NT2/D1 (cell line): ENCODE data around the gene MMAA.
"Not testable (repeated sequence)": the region's sequence is repeated elsewhere in the genome, so short reads cannot be mapped to it uniquely, and the experiment has no call there.

Source experiments
- DNase-seq: peaks from one replicate; pipeline ENCODE4 v3.0.0-alpha.2; 2011; ENCODE audit warnings: low read depth, low spot score
- H3K27me3 ChIP-seq: 2 replicates; pipeline ENCODE4 v1.6.0; 2011; ENCODE audit warnings: mild to moderate bottlenecking; ENCODE audit not compliant: insufficient read length, insufficient read depth
- H3K36me3 ChIP-seq: 2 replicates; pipeline ENCODE4 v1.6.1; 2011; ENCODE audit warnings: mild to moderate bottlenecking, low read length, mixed read lengths; ENCODE audit not compliant: insufficient read depth, insufficient read length
- H3K4me1 ChIP-seq: 2 replicates; pipeline ENCODE4 v1.5.1; 2011; ENCODE audit not compliant: insufficient read depth, insufficient read length
- H3K4me3 ChIP-seq: 2 replicates; pipeline ENCODE4 v1.5.1; 2011; ENCODE audit warnings: low read depth; ENCODE audit not compliant: insufficient read length
- H3K9ac ChIP-seq: 2 replicates; pipeline ENCODE4 v1.6.0; 2011; ENCODE audit warnings: low read depth; ENCODE audit not compliant: insufficient read length
- H3K9me3 ChIP-seq: 2 replicates; pipeline ENCODE4 v1.5.1; 2011; ENCODE audit warnings: mild to moderate bottlenecking, low read length; ENCODE audit not compliant: insufficient read depth
- SUZ12 ChIP-seq: IDR thresholded peaks from 2 replicates; pipeline ENCODE4 v1.6.1; 2011; ENCODE audit not compliant: insufficient read length, insufficient read depth; ENCODE audit errors: extremely low read depth
- YY1 ChIP-seq: IDR thresholded peaks from 2 replicates; pipeline ENCODE4 v1.6.1; 2011; ENCODE audit not compliant: insufficient read length, insufficient read depth
- ZNF274 ChIP-seq: IDR thresholded peaks from 2 replicates; pipeline ENCODE4 v1.6.1; 2011; ENCODE audit warnings: mild to moderate bottlenecking, low read depth, low read length

The MMAA gene

GRCh38 chr4:145618932-145619638, at the start of gene MMAA:
TSS of gene MMAA (plus strand) at chr4:145619385. CDS start at chr4:145639140, 19,755 bp downstream.
- no peak for TF ChIP-seq YY1
- no peak for TF ChIP-seq ZNF274
- TF ChIP-seq SUZ12 = no peak
- Histone ChIP-seq H3K4me1 (no peaks in the 10 kb centered on the region), H3K27me3 (no peaks in the 10 kb centered on the region), H3K4me3 (peak within 1 kb of the TSS; percentile 73), H3K9me3 (no peaks in the 10 kb centered on the region), H3K9ac (peak within 1 kb of the TSS; percentile 88), H3K36me3 (no peaks in the 10 kb centered on the region)
- DNase-seq = peak; percentile 72

- H3K9me3 ChIP-seq, H3K9ac ChIP-seq, DNase-seq, H3K4me3 ChIP-seq, H3K27me3 ChIP-seq, H3K36me3 ChIP-seq, H3K4me1 ChIP-seq: not testable (repeated sequence)
Measured at GRCh38 chr4:145574546-145574945, 44.6 kb upstream of the MMAA start.

DNA sequence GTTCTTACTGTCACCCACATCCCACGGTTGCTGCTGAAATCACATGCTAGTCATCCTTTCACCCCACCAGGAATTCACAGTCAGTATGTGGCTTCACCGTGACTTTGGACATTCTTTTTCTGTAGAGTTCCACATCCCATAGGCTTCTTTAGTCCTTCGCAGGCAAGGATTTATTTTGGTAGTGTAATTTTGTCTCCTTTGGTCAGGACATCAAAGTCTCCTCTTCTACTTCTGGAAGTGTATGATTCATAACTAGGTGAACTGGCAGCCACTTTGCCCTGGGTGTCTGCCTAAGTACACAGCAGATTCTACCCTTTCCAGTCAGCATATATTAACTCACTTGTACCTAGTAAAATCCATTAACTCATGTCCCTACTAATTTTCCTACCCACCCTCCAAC, 38.3 kb upstream of the MMAA start:
- Histone ChIP-seq H3K4me3 (no peak overlapping the region), H3K27me3 (no peaks in the 10 kb centered on the region), H3K4me1 (no peaks in the 10 kb centered on the region), H3K9me3 (no peaks in the 10 kb centered on the region), H3K9ac (no peak overlapping the region), H3K36me3 (no peaks in the 10 kb centered on the region)
- TF ChIP-seq YY1 (no peak), ZNF274 (no peak), SUZ12 (no peak)
- no peak for DNase-seq

DNA sequence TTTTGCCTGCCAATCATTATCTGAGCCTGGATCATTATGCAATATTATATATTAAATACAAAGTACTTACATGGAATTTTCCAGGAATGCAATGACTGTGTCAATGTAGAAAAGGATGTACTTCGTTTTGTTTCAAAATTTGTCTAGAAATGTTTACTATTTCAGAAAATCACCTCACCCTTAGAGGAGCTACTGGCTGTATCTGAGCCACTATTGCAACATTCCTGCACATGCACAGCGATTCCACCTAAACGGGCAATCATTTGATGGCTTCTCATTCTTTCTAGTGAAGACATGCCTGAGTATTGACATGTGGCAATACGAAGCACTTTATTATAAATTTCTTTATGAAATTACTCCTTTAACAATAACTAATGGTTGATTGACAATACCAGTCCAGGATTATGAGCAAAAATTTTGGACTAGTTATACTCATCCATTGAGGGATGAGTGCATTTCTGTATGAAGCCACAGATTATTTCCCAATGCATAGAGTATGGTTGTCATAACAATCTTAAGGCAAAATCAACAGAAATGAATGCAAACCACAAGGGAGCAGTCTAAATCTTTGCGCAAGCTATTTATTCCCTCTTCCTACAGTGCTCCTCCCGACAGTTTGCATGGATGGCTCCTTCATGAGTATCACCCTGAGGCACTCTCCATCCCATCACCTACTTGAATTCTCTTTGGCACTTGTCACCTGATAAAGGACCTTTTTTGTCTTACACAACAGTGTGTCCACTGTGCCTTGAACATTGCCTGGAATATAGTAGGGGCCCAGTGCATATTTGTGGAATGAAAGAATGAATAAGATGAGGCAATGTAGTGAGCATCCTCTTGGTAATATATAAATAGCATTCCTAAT, 35.8 kb upstream of the MMAA start:
- no peak for DNase-seq
- no peaks in the 10 kb centered on the region for H3K27me3 ChIP-seq
- H3K36me3 ChIP-seq = no peaks in the 10 kb centered on the region
- TF ChIP-seq YY1 (no peak), SUZ12 (no peak), ZNF274 (no peak)
- H3K9me3 ChIP-seq = no peaks in the 10 kb centered on the region
- H3K9ac ChIP-seq = no peak overlapping the region
- no peaks in the 10 kb centered on the region for H3K4me1 ChIP-seq
- no peak overlapping the region for H3K4me3 ChIP-seq

GRCh38 chr4:145587088-145587754, 32.0 kb upstream of the MMAA start:
- H3K9ac ChIP-seq = no peak overlapping the region
- TF ChIP-seq SUZ12 (no peak), ZNF274 (no peak), YY1 (no peak)
- H3K36me3 ChIP-seq = no peaks in the 10 kb centered on the region
- no peaks in the 10 kb centered on the region for H3K9me3 ChIP-seq
- no peaks in the 10 kb centered on the region for H3K4me1 ChIP-seq
- H3K27me3 ChIP-seq = no peaks in the 10 kb centered on the region
- DNase-seq = no peak
- H3K4me3 ChIP-seq = no peak overlapping the region

GRCh38 chr4:145589381-145589780, 29.8 kb upstream of the MMAA start:
- not testable (repeated sequence) for H3K9ac ChIP-seq, DNase-seq, H3K36me3 ChIP-seq, H3K4me3 ChIP-seq, H3K27me3 ChIP-seq, H3K9me3 ChIP-seq, H3K4me1 ChIP-seq

- H3K4me3 ChIP-seq = no peak overlapping the region
- TF ChIP-seq YY1 (no peak), ZNF274 (no peak), SUZ12 (no peak)
- H3K27me3 ChIP-seq = no peaks in the 10 kb centered on the region
- DNase-seq = no peak
- no peaks in the 10 kb centered on the region for H3K4me1 ChIP-seq
- no peaks in the 10 kb centered on the region for H3K36me3 ChIP-seq
- no peaks in the 10 kb centered on the region for H3K9me3 ChIP-seq
- no peak overlapping the region for H3K9ac ChIP-seq
Measured at GRCh38 chr4:145589916-145590702, 29.1 kb upstream of the MMAA start.
